Fibroblast of lung (primary cell): ENCODE results near the gene EFS. TPM values are rescaled to one million over a fixed set of nuclear protein-coding genes. Genes with fewer than 3 reads are reported as not detected.

Experiments used
- DNase-seq, 2 donors: peaks; one replicate each; pipeline versions ENCODE4 v3.0.0 to v3.0.0-alpha.2; 2010; ENCODE audit warnings: low read depth in 2 of 2
- H2AFZ ChIP-seq: 2 replicates; pipeline ENCODE4 v1.5.1; 2012; ENCODE audit warnings: low read length, control low read depth, inconsistent platforms
- H3K27ac ChIP-seq: 2 replicates; pipeline ENCODE4 v1.5.1; 2011; ENCODE audit warnings: low read length, control low read depth; ENCODE audit not compliant: insufficient read depth
- H3K27me3 ChIP-seq: 2 replicates; pipeline ENCODE4 v1.5.1; 2011; ENCODE audit warnings: mild to moderate bottlenecking, low read length; ENCODE audit not compliant: control insufficient read depth, insufficient read depth
- H3K36me3 ChIP-seq: 2 replicates; pipeline ENCODE4 v1.5.1; 2011; ENCODE audit warnings: low read length; ENCODE audit not compliant: control insufficient read depth, insufficient read depth
- H3K4me1 ChIP-seq: 2 replicates; pipeline ENCODE4 v1.5.1; 2011; ENCODE audit warnings: low read length; ENCODE audit not compliant: control insufficient read depth, insufficient read depth; ENCODE audit errors: extremely low read depth
- H3K4me2 ChIP-seq: 2 replicates; pipeline ENCODE4 v1.5.1; 2011; ENCODE audit warnings: low read length, control low read depth; ENCODE audit not compliant: insufficient read depth; ENCODE audit errors: extremely low read depth
- H3K4me3 ChIP-seq, 4 experiments: fragments of 200-600 bp in 1 of 4; sonication (generic) in 1 of 4; replicated peaks in 1 of 4; 2 replicates each; pipeline ENCODE4 v1.5.1; 2011 to 2016; ENCODE audit warnings: low read length in 4 of 4, low read depth in 3 of 4, mild to moderate bottlenecking in 3 of 4, control low read depth in 2 of 4, inconsistent platforms in 1 of 4, mixed read lengths in 1 of 4; ENCODE audit not compliant: insufficient read depth in 1 of 4; ENCODE audit errors: control extremely low read depth in 1 of 4
- H3K79me2 ChIP-seq: 2 replicates; pipeline ENCODE4 v1.5.1; 2012; ENCODE audit warnings: mild to moderate bottlenecking, low read length, inconsistent platforms; ENCODE audit not compliant: control insufficient read depth, insufficient read depth
- H3K9ac ChIP-seq: 2 replicates; pipeline ENCODE4 v1.5.1; 2011; ENCODE audit warnings: mild to moderate bottlenecking, low read length, control low read depth; ENCODE audit not compliant: insufficient read depth
- H3K9me3 ChIP-seq: 2 replicates; pipeline ENCODE4 v1.5.1; 2012; ENCODE audit warnings: low read depth, low read length; ENCODE audit not compliant: control insufficient read depth, insufficient read depth
- H4K20me1 ChIP-seq: 2 replicates; pipeline ENCODE4 v1.5.1; 2011; ENCODE audit warnings: low read length; ENCODE audit not compliant: control insufficient read depth, insufficient read depth; ENCODE audit errors: extremely low read depth
- CTCF ChIP-seq, 2 donors: IDR thresholded peaks in 1 of 2; conservative IDR thresholded peaks in 1 of 2; 1 replicate in 1 of 2; 2 replicates in 1 of 2; pipeline ENCODE4 v1.5.1; 2011 to 2012; ENCODE audit warnings: low read length in 2 of 2, control low read depth in 1 of 2, inconsistent platforms in 1 of 2, low read depth in 1 of 2, mild to moderate bottlenecking in 1 of 2
- EZH2 ChIP-seq: IDR thresholded peaks from 2 replicates; pipeline ENCODE4 v1.5.1; 2012; ENCODE audit warnings: low read length, control low read depth, mild to moderate bottlenecking; ENCODE audit errors: missing control alignments
- polyA plus RNA-seq, 2 donors: library from polyadenylated mRNA; depleted of rRNA in 1 of 2; stranded (reverse) in 1 of 2; unstranded in 1 of 2; fragments of >200 nt; gene quantifications; 2 replicates each; pipeline ENCODE4 v1.2.1, GENCODE V29; 2011 to 2012; ENCODE audit warnings: missing spikeins in 1 of 2
- total RNA-seq: library from RNA; depleted of rRNA; stranded (reverse); fragments of >200 nt; gene quantifications from 2 replicates; pipeline ENCODE4 v1.2.1, GENCODE V29; 2014

Gene EFS
- total and polyA plus RNA-seq, 2 donors (not counting 1 experiment from before 2014, with no cell fraction given), result 2.3 to 12.2 TPM

- peak; percentile 11 to 34 for DNase-seq
- H3K36me3 ChIP-seq, result no peaks in the 10 kb centered on the region
- no peak overlapping the region for H3K4me2 ChIP-seq
- H3K9ac ChIP-seq, result no peak overlapping the region
- no peaks in the 10 kb centered on the region for H3K79me2 ChIP-seq
- no peaks in the 10 kb centered on the region for H4K20me1 ChIP-seq
- H3K9me3 ChIP-seq, result no peaks in the 10 kb centered on the region
- no peak overlapping the region for H3K4me3 ChIP-seq
- H2AFZ ChIP-seq, result no peak overlapping the region
- no peaks in the 10 kb centered on the region for H3K4me1 ChIP-seq
- peaks cover 13% of the 10 kb centered on the region for H3K27me3 ChIP-seq
- H3K27ac ChIP-seq, result no peak overlapping the region
- peak; percentile 8 to 32 for TF ChIP-seq CTCF (conservative IDR thresholded peaks at IDR 0.05 in 1 of 2, IDR thresholded peaks at IDR 0.05 in 1 of 2; ENCODE audit: low read depth in 1 of 2, low read length in 2 of 2)
- TF ChIP-seq EZH2, result no peak
Measured at GRCh38 chr14:23362200-23362599, 2.8 kb downstream of the EFS start.

- Histone ChIP-seq H2AFZ (no peak overlapping the region), H3K4me3 (no peak overlapping the region), H3K79me2 (no peaks in the 10 kb centered on the region), H3K4me2 (no peak overlapping the region), H3K9ac (no peak overlapping the region), H3K27ac (no peak overlapping the region), H3K27me3 (peaks cover 8% of the 10 kb centered on the region), H4K20me1 (no peaks in the 10 kb centered on the region), H3K9me3 (no peaks in the 10 kb centered on the region), H3K36me3 (no peaks in the 10 kb centered on the region), H3K4me1 (no peaks in the 10 kb centered on the region)
- no peak for DNase-seq
- TF ChIP-seq CTCF (conservative IDR thresholded peaks at IDR 0.05 in 1 of 2, IDR thresholded peaks at IDR 0.05 in 1 of 2; ENCODE audit: low read depth in 1 of 2, low read length in 2 of 2), result no peak
- no peak for TF ChIP-seq EZH2
Measured at GRCh38 chr14:23361763-23362162, 3.2 kb downstream of the EFS start.

DNA sequence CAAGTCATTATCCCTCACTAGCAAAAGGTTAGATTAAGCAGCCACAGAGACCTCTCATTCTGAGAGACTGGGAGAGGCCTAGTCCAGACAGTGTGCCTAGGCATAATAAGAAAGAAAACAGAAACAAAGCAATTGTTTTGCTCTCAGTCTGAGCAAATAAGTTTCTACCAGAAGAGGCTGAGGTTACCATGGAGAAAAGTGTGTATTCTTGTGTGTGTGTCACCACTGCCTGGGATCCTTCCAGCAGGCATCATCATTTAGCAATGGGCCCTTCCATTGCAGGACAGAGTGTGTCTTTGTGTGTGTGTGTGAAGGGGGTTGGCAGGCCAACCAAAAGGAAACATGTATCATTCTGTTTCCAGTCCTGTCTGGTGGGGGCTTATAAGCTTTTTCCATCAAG lies 3.7 kb downstream of the EFS start:
- Histone ChIP-seq H3K9me3 (no peaks in the 10 kb centered on the region), H2AFZ (no peak overlapping the region), H3K27ac (no peak overlapping the region), H3K36me3 (no peaks in the 10 kb centered on the region), H3K9ac (no peak overlapping the region), H3K27me3 (peaks cover 6% of the 10 kb centered on the region), H3K4me1 (no peaks in the 10 kb centered on the region), H3K79me2 (no peaks in the 10 kb centered on the region), H3K4me2 (no peak overlapping the region), H4K20me1 (no peaks in the 10 kb centered on the region), H3K4me3 (no peak overlapping the region)
- peak; percentile 33 to 63 for DNase-seq
- TF ChIP-seq CTCF (conservative IDR thresholded peaks at IDR 0.05 in 1 of 2, IDR thresholded peaks at IDR 0.05 in 1 of 2; ENCODE audit: low read depth in 1 of 2, low read length in 2 of 2) (no peak), EZH2 (no peak)
